Brain microvascular endothelial cell (primary cell): ENCODE results near the gene PKP3.

Source experiments
- DNase-seq: peaks from one replicate; pipeline ENCODE4 v3.0.0-alpha.2; 2020
- H3K27ac ChIP-seq: fragments of 250-450 bp; sonication (Bioruptor Pico); 2 replicates; pipeline ENCODE4 v1.5.1; 2020; ENCODE audit warnings: mild to moderate bottlenecking, moderate library complexity
- H3K27me3 ChIP-seq: fragments of 250-450 bp; sonication (Bioruptor Pico); replicated peaks from 2 replicates; pipeline ENCODE4 v1.5.1; 2020; ENCODE audit warnings: mild to moderate bottlenecking
- H3K36me3 ChIP-seq: fragments of 250-450 bp; sonication (Bioruptor Pico); replicated peaks from 2 replicates; pipeline ENCODE4 v1.5.1; 2020; ENCODE audit warnings: mild to moderate bottlenecking
- H3K4me3 ChIP-seq: 2 replicates; pipeline ENCODE4 v1.5.1; 2011; ENCODE audit warnings: low read depth, mild to moderate bottlenecking, control low read depth, low read length, moderate library complexity
- CTCF ChIP-seq: IDR thresholded peaks from 2 replicates; pipeline ENCODE4 v1.5.1; 2011; ENCODE audit warnings: low read depth, mild to moderate bottlenecking, moderate library complexity, low read length, control low read depth, inconsistent platforms; ENCODE audit errors: missing control alignments
- in situ Hi-C: cut with HindIII; loops from 2 replicates; pipeline ENCODE4 v1.10.0; 2017; ENCODE audit warnings: low sequenced_read_pairs, low pct_ligation_motif_present

The PKP3 gene

GRCh38 chr11:351411-351810, 42.6 kb upstream of the PKP3 start:
- in situ Hi-C loops: no loop called here
- TF ChIP-seq CTCF: no peak
- Histone ChIP-seq H3K36me3 (no peaks in the 10 kb centered on the region), H3K4me3 (no peak overlapping the region), H3K27me3 (no peaks in the 10 kb centered on the region), H3K27ac (no peak overlapping the region)
- DNase-seq: no peak

GRCh38 chr11:352456-353031, 41.5 kb upstream of the PKP3 start:
- no peak for TF ChIP-seq CTCF
- no peak for DNase-seq
- Histone ChIP-seq H3K36me3 (no peaks in the 10 kb centered on the region), H3K27me3 (no peaks in the 10 kb centered on the region), H3K4me3 (no peak overlapping the region), H3K27ac (no peak overlapping the region)
- in situ Hi-C loops: no loop called here

- Histone ChIP-seq H3K27me3 (no peaks in the 10 kb centered on the region), H3K36me3 (no peaks in the 10 kb centered on the region), H3K27ac (no peak overlapping the region), H3K4me3 (no peak overlapping the region)
- peak; percentile 57 for DNase-seq
- in situ Hi-C loops: no loop called here
- TF ChIP-seq CTCF: no peak
Observed at GRCh38 chr11:353179-353873, 40.7 kb upstream of the PKP3 start.

- Histone ChIP-seq H3K27ac (peak overlapping the region; percentile 97), H3K4me3 (peak overlapping the region; percentile 40), H3K27me3 (no peaks in the 10 kb centered on the region), H3K36me3 (no peaks in the 10 kb centered on the region)
- peak; percentile 79 for DNase-seq
- in situ Hi-C loops: no loop called here
- no peak for TF ChIP-seq CTCF
Observed at GRCh38 chr11:355581-356458, 38.2 kb upstream of the PKP3 start.

GRCh38 chr11:356610-357009, 37.4 kb upstream of the PKP3 start:
- H3K27ac ChIP-seq: no peak overlapping the region
- no peak overlapping the region for H3K4me3 ChIP-seq
- H3K27me3 ChIP-seq: no peaks in the 10 kb centered on the region
- in situ Hi-C loops: no loop called here
- H3K36me3 ChIP-seq: no peaks in the 10 kb centered on the region
- no peak for TF ChIP-seq CTCF
- DNase-seq: no peak
